Effector memory CD8-positive, alpha-beta T cell (primary cell): ENCODE results near the gene DGKZ.

Source experiments
- ATAC-seq: fragments of 150-1000 bp; cut with Tn5 transposase; replicated peaks from 2 replicates; pipeline ENCODE4 v1.10.0; 2021; ENCODE audit warnings: mild to moderate bottlenecking, moderate library complexity
- DNase-seq, 3 experiments: peaks; one replicate each; pipeline ENCODE4 v3.0.0; 2021
- H3K27ac Mint-ChIP-seq, 2 donors: one replicate each; pipeline ENCODE4 v1.8.0; 2022; ENCODE audit warnings: mild to moderate bottlenecking in 2 of 2, mixed read lengths in 2 of 2, moderate library complexity in 2 of 2
- H3K27me3 Mint-ChIP-seq, 2 donors: one replicate each; pipeline ENCODE4 v1.8.0; 2022; ENCODE audit warnings: mixed read lengths in 2 of 2
- H3K36me3 Mint-ChIP-seq: one replicate; pipeline ENCODE4 v1.8.0; 2022; ENCODE audit warnings: mild to moderate bottlenecking, moderate library complexity, mixed read lengths; ENCODE audit not compliant: insufficient read depth
- H3K4me1 Mint-ChIP-seq, 2 donors: one replicate each; pipeline ENCODE4 v1.8.0; 2022; ENCODE audit warnings: low read depth in 2 of 2, mixed read lengths in 2 of 2
- H3K4me3 Mint-ChIP-seq, 2 donors: one replicate each; pipeline ENCODE4 v1.8.0; 2022; ENCODE audit warnings: mild to moderate bottlenecking in 2 of 2, mixed read lengths in 2 of 2, moderate library complexity in 2 of 2
- H3K9me3 Mint-ChIP-seq, 2 donors: one replicate each; pipeline ENCODE4 v1.8.0; 2022; ENCODE audit warnings: mixed read lengths in 2 of 2

DGKZ gene

DNA sequence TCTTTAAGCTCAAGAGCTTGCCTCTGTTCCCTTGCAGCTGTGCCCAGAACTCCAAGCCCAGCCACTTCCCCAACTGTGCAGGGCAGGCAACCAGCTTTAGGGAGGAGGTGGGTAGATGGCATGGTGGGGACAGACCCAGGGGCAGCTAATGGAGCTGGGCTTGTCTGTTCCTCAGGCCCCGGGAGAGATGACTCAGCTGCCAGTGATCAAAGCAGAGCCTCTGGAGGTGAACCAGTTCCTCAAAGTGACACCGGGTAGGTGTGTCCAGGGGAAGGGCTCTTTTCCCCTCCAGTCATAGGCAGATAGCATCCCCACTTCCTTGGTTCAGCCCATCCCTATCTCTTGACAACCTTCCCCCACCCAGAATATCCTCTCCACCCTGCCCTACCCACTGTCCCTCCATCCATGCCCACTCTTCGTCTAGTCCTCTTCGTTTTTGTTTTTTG, 37.4 kb upstream of the DGKZ start:
- Mint-ChIP-seq H3K27me3 (peaks cover 7 to 29% of the 10 kb centered on the region in 2 donors), H3K36me3 (peaks cover 4% of the 10 kb centered on the region), H3K4me1 (peaks cover 3 to 4% of the 10 kb centered on the region in 2 donors), H3K4me3 (no peak overlapping the region), H3K27ac (no peak overlapping the region), H3K9me3 (no peaks in the 10 kb centered on the region)
- no peak for DNase-seq
- ATAC-seq = no peak

GRCh38 chr11:46315033-46315738, 32.1 kb upstream of the DGKZ start:
- H3K27me3 Mint-ChIP-seq = peaks cover 13 to 41% of the 10 kb centered on the region in 2 donors
- H3K4me3 Mint-ChIP-seq = no peak overlapping the region
- no peaks in the 10 kb centered on the region for H3K9me3 Mint-ChIP-seq
- ATAC-seq (peak; percentile 87), DNase-seq (peak; percentile 72 to 79 (median 78))
- no peak overlapping the region for H3K27ac Mint-ChIP-seq
- peaks cover 4% of the 10 kb centered on the region for H3K36me3 Mint-ChIP-seq
- H3K4me1 Mint-ChIP-seq = peaks cover 11 to 12% of the 10 kb centered on the region in 2 donors

DNA sequence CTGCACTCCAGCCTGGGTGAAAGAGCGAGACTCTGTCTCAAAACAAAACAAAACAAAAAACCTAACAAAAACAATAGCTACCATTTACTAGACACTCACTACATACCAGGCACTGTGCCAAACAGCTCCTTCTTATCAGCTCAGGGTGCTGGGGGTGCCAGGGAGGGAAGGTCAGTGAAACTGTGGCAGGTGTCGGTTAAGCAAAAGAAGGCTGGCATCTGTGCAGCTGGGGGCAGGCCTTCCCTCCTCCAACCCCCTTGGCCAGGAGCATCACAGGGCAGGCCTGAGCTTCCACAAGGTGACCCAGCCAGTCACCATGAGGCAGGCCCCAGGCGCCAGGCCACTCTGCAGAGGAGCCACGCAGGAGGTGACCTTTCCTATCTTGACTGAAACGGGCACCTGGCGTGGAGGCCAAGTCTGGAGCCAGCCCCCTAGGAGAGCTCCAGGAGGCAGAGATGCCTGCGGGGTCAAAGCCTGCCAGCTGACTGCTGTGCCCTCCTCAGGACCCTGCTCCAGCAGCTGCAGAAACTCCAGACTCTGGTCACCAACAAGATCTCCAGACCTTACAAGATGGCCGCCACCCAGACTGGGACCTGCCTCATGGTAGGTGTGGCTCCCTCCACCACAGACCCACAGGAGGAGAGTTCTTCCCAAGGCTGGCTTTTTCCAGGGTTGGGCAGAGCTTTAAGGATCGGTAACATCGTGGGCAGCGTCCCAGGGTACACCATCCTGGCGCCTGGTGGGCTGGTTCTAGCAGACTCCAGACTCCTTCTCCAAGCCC, 31.3 kb upstream of the DGKZ start:
- Mint-ChIP-seq H3K9me3 (no peaks in the 10 kb centered on the region), H3K27ac (no peak overlapping the region)

DNA sequence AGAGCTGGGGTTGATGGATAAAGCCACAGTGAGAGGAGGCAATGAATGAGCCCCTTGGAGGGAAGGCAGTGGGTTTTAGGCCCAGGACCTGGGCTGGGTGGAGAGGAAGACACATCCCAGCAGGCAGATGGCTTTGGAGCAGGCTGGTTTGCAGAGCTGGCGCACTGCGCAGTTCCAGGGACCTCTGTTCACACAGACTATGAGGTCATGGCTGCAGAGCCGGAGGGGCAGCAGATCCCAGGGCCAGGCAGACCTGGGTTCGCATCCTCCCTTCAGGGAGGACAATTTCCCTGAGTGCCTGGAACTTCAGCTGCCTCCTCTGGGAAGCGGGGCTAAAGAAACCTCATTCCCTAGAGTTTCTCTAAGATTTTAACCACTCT, 28.2 kb upstream of the DGKZ start:
- Mint-ChIP-seq H3K4me1 (peaks cover 11 to 12% of the 10 kb centered on the region in 2 donors), H3K4me3 (no peak overlapping the region), H3K9me3 (no peaks in the 10 kb centered on the region)

More for the DNA sequence above, 31.3 kb upstream of the DGKZ start:
- H3K27me3 Mint-ChIP-seq = peaks cover 13 to 49% of the 10 kb centered on the region in 2 donors
- H3K4me3 Mint-ChIP-seq = no peak overlapping the region
- ATAC-seq (no peak), DNase-seq (no peak)
- peaks cover 11 to 12% of the 10 kb centered on the region in 2 donors for H3K4me1 Mint-ChIP-seq
- H3K36me3 Mint-ChIP-seq = peaks cover 4% of the 10 kb centered on the region

GRCh38 chr11:46321757-46322156, 25.5 kb upstream of the DGKZ start:
- no peak overlapping the region for H3K27ac Mint-ChIP-seq
- ATAC-seq = no peak
- DNase-seq = no peak

More for the DNA sequence above, 28.2 kb upstream of the DGKZ start:
- H3K27ac Mint-ChIP-seq = no peak overlapping the region
- H3K27me3 Mint-ChIP-seq = peaks cover 5 to 40% of the 10 kb centered on the region in 2 donors
- ATAC-seq (no peak), DNase-seq (no peak)
- no peaks in the 10 kb centered on the region for H3K36me3 Mint-ChIP-seq

DNA sequence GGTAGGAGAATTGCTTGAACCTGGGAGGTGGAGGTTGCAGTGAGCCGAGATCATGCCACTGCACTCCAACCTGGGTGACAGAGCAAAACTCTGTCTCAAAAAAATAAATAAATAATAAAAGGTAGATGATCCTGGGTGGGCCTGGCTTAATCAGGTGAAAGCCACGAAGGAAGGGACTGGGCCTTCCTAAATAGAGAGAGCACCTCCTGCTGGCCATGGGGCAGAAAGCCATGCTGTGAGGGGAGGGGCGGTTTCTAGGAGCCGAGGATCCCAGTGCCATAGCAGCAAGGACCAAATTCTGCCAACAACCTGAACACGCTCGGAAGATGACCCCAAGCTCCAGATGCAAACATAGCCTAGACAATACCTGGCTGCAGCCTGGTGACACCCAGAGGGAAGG, 24.5 kb upstream of the DGKZ start:
- Mint-ChIP-seq H3K27ac (no peak overlapping the region), H3K36me3 (no peaks in the 10 kb centered on the region), H3K27me3 (peaks cover 9 to 58% of the 10 kb centered on the region in 2 donors), H3K9me3 (no peaks in the 10 kb centered on the region), H3K4me1 (peaks cover 6 to 8% of the 10 kb centered on the region in 2 donors), H3K4me3 (no peak overlapping the region)
- no peak for ATAC-seq
- no peak for DNase-seq

More at GRCh38 chr11:46321757-46322156, 25.5 kb upstream of the DGKZ start:
- peaks cover 6 to 8% of the 10 kb centered on the region in 2 donors for H3K4me1 Mint-ChIP-seq
- H3K27me3 Mint-ChIP-seq = peaks cover 5 to 48% of the 10 kb centered on the region in 2 donors
- H3K4me3 Mint-ChIP-seq = no peak overlapping the region
- H3K9me3 Mint-ChIP-seq = no peaks in the 10 kb centered on the region
- H3K36me3 Mint-ChIP-seq = no peaks in the 10 kb centered on the region

GRCh38 chr11:46326813-46327416, 20.3 kb upstream of the DGKZ start:
- H3K36me3 Mint-ChIP-seq = no peaks in the 10 kb centered on the region
- H3K27me3 Mint-ChIP-seq = peaks cover 38 to 71% of the 10 kb centered on the region in 2 donors
- H3K4me3 Mint-ChIP-seq = no peak overlapping the region

DNA sequence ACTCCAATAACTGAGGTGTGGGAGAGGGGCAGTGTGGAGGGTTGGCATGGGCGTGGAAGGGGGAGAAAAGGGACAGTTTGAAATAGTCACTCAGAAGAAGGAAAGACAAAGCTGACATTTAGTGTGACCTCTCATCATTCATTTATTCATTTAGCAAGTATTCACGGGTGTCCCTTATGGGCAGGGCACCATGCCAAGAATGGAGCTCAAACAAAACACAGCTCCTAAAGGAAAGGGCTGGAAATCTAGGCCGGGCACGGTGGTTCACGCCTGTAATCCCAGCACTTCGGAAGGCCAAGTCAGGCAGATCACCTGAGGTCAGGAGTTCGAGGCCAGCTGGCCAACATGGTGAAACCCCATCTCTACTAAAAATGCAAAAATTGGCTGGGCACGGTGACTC, 19.4 kb upstream of the DGKZ start:
- Mint-ChIP-seq H3K4me3 (no peak overlapping the region), H3K4me1 (peaks cover 9 to 18% of the 10 kb centered on the region in 2 donors), H3K27me3 (peaks cover 39 to 77% of the 10 kb centered on the region in 2 donors), H3K27ac (no peak overlapping the region), H3K36me3 (no peaks in the 10 kb centered on the region), H3K9me3 (no peaks in the 10 kb centered on the region)
- DNase-seq = no peak
- no peak for ATAC-seq

More at GRCh38 chr11:46326813-46327416, 20.3 kb upstream of the DGKZ start:
- ATAC-seq (no peak), DNase-seq (no peak)
- H3K9me3 Mint-ChIP-seq = no peaks in the 10 kb centered on the region
- no peak overlapping the region for H3K27ac Mint-ChIP-seq
- H3K4me1 Mint-ChIP-seq = peaks cover 9 to 17% of the 10 kb centered on the region in 2 donors

DNA sequence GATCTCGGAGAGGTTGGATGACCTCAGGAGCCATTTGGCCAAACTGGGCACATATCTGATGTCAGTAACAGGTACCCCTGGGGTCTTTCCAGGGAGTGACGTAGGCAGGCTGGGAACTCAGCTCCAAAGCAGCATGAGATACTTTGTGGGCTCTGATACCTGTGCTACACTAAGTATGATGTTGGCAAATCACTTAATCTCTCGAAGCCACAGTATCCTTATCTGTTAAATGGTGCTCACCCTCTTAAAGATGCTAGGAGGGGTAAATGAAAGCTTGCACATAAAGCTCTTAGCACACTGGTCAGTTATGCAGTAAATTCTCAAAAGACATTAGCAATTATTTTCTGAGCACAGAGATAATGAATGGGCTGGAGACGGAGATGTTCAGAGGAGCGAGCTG, 17.1 kb upstream of the DGKZ start:
- Mint-ChIP-seq H3K4me1 (peaks cover 13 to 25% of the 10 kb centered on the region in 2 donors), H3K4me3 (peak overlapping the region; percentile 52 to 63), H3K9me3 (no peaks in the 10 kb centered on the region), H3K27me3 (peaks cover 50 to 96% of the 10 kb centered on the region in 2 donors), H3K27ac (no peak overlapping the region), H3K36me3 (no peaks in the 10 kb centered on the region)
- DNase-seq = no peak
- ATAC-seq = no peak

DNA sequence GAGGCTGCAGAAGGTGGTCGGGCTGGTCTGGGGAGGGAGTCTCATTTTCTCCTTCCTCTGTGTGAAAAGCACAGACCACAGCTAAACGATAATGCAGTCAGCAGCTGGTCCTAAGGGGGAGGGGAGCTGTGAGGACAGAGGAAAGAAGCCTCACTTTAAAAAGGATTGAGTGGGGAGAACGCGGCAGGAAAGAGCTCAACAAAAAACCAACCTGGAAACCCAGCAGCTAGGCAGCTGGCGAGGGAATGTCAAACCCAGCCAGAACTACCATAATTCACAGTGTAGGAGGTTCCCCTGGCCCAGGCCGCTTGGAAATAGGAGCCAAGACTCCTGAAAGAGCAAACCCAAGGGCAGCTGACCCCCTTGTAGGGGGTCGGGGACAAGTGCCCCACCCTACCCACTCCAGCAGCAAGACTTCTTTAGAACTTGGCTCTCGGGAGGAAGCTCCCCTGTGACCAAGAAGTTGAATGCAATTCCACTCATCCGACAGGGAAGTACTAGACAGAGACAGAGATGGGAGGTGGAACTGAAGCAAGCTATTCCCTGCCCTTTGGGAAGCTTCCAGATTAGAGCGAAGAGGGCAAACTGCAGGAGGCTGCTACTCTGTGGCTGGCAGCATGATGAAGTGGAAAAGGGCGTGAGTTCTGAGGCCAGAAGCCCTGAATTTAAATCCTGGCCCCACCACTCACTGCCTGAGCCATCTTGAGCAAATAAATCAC, 16.5 kb upstream of the DGKZ start:
- H3K4me3 Mint-ChIP-seq = peak overlapping the region; percentile 63 to 68
- H3K27me3 Mint-ChIP-seq = peaks cover 56 to 96% of the 10 kb centered on the region in 2 donors
- peak overlapping the region in 1 of 2 donors; percentile 53 for H3K27ac Mint-ChIP-seq
- no peak for DNase-seq
- peaks cover 13 to 25% of the 10 kb centered on the region in 2 donors for H3K4me1 Mint-ChIP-seq
- ATAC-seq = no peak
- H3K9me3 Mint-ChIP-seq = no peaks in the 10 kb centered on the region
- no peaks in the 10 kb centered on the region for H3K36me3 Mint-ChIP-seq

DNA sequence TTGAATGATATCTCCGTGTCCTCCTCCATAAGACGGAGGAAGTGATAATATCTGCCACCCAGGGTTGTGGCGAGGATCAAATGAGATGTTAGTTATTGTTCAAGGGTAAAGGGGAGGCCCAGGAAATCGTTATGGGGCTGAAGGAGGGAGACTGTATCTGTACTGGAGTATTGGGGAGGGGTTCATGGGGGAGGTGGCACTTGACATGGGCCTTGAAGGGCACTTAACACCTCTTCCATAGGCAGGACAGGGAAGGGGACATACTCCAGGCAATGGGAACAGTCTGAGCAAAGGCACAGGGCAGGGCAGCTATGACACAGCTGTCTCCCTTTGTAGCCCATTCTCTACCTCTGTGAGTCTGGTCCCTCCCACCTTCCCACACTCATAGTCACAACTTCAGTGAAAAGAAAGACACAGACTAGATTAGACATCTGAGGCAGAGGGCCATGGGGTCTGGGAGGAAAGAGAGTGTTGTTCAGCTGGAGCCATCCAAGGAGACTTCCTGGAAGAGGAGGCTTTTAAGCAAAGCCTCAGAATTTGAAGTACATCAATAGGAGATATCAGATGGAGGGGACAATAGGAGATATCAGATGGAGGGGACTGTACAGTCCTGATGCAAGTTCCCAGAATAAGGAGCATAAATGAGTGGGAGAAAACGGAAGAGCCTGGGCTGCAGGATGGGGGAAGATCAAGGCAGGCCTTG, 15.8 kb upstream of the DGKZ start:
- peaks cover 13 to 25% of the 10 kb centered on the region in 2 donors for H3K4me1 Mint-ChIP-seq
- H3K9me3 Mint-ChIP-seq = no peaks in the 10 kb centered on the region
- ATAC-seq (peak; percentile 60), DNase-seq (peak in 1 of 3 experiments; percentile 11)
- no peaks in the 10 kb centered on the region for H3K36me3 Mint-ChIP-seq
- peak overlapping the region; percentile 63 to 68 for H3K4me3 Mint-ChIP-seq
- H3K27me3 Mint-ChIP-seq = peaks cover 59 to 96% of the 10 kb centered on the region in 2 donors
- peak overlapping the region in 1 of 2 donors; percentile 53 for H3K27ac Mint-ChIP-seq

GRCh38 chr11:46332093-46332567, 15.1 kb upstream of the DGKZ start:
- Mint-ChIP-seq H3K27me3 (peaks cover 52 to 96% of the 10 kb centered on the region in 2 donors), H3K9me3 (no peaks in the 10 kb centered on the region), H3K27ac (no peak overlapping the region), H3K4me3 (peak overlapping the region; percentile 29 to 68), H3K36me3 (no peaks in the 10 kb centered on the region), H3K4me1 (peaks cover 13 to 25% of the 10 kb centered on the region in 2 donors)
- no peak for DNase-seq
- ATAC-seq = no peak
